DLD1 (cell line): Measurements from ENCODE around the gene SF3B6.
"Not testable (repeated sequence)": the region's sequence is repeated elsewhere in the genome, so short reads cannot be mapped to it uniquely, and the experiment has no call there.

Source experiments
- in situ Hi-C: cut with HindIII; loops from 2 replicates; pipeline ENCODE4 v1.10.0; 2017; ENCODE audit warnings: low sequenced_read_pairs

SF3B6 gene

GRCh38 chr2:24075915-24076848 is at the start of gene SF3B6:
Gene SF3B6 (minus strand): TSS chr2:24076326. CDS start chr2:24076229, 97 bp downstream.
- in situ Hi-C loops = no loop called here

- in situ Hi-C loops = no loop called here
Measured at GRCh38 chr2:24123922-24124580, 47.9 kb upstream of the SF3B6 start.

GRCh38 chr2:24123195-24123921 is 47.2 kb upstream of the SF3B6 start, which contains the start of the genes FAM228B and PFN4:
Gene FAM228B (plus strand): TSS chr2:24123469. CDS start chr2:24124362, 893 bp downstream.
Gene PFN4 (minus strand): TSS chr2:24123334. CDS start chr2:24122535, 799 bp downstream.
- in situ Hi-C loops = no loop called here

DNA sequence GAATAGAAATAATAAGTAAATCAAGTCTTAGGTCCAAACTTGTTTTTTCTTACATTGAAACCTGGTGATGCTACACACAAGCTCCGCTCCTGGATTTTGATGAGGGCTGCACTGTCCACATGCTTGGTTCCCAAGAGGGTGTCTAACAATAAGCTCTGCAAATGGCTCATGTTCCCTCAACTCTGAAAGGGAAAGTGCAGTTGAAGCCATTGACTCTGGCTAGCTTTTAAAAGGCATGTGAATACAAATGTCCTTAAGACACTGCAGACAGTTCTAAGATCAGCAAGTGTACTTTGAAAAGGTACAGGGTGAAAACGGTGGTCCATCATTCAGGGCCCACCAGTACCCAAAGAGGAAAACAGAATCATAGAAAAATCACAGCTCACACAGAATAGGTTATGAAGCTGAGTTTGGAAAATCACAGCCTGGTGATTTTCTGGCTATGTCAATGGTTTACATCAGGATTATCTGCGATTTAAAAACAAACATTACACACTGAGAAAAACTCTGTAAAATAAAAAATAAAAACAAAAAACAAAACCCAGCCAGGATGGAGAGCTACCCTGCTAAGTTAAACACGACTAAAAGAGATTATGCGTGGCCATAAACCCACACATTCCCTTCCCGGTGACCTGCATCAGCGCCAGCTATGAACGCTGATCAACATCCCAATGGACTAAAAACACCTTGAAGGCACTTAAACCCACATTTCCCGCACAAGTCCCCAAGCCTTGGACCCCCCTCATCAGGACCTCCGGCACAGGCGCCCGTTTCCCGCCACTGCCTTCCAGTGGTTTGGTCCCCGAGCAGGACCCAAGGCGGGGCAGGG is 46.5 kb upstream of the SF3B6 start:
- in situ Hi-C loops = no loop called here

- in situ Hi-C loops = no loop called here
Measured at GRCh38 chr2:24121469-24121868, 45.3 kb upstream of the SF3B6 start.

DNA sequence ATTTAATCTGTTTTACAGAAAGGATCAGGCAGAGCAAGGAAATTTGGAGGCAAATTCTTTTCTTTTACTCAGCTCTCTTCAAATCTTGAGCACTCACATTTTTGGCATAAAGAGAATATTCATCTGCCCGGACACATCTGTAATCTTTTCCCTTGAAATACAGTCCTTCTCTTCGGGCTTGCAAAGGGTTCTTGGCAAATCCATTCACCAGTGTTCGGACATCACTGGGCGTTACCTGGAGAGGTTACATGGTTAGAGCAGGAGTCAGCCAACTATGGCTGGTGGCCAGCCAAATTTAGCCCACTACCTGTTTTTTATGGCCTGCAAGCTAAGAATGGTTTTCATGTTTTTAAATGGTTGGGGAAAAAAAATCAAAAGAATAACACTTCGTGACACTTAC is 44.9 kb upstream of the SF3B6 start:
- in situ Hi-C loops = no loop called here

GRCh38 chr2:24117902-24118301 is 41.8 kb upstream of the SF3B6 start:
- in situ Hi-C loops = no loop called here

DNA sequence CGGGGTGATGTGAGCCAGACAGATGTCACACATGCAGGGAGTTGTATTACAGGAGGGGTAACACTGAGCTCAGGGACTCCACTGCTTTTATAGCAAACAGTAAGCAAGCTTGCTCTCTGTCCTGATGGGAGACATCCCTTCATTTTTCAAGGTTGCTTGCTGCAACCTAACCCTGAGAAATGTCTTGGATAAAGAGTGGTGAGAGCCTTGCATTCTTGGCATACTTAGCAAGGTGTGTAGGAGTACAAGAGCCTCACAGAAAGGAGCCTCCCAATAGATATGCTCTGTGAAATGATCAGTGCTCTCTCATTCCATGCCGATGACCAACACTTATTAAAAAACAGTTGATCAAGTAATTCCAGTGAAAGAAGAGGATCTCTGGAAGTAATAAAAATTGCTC is 38.9 kb upstream of the SF3B6 start:
- in situ Hi-C loops = no loop called here

DNA sequence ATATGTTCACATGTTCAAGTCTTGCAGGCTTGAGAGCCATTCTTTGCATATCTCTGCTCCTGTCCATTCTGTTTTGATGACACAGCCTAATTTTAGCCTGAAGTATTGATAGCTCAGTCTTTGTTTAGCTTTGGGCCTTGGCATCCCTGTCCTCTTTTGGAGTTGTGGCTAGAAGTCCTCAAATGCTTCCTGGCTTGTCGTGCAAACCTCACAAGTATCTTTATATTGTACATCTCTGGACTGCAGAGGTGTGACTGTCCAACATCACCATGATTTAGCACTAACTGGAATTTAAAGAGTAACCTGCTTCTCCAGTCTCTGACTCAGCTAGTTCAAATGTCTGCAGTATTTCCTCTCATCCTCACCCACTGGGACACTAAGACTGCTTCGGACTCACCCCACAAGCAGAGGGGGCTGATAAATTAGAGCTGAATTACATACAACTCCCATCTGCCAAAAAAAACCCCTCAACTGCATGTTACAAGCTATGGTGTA is 35.3 kb upstream of the SF3B6 start:
- in situ Hi-C loops = no loop called here

- in situ Hi-C loops = no loop called here
Measured at GRCh38 chr2:24110660-24111303, 34.7 kb upstream of the SF3B6 start.

- in situ Hi-C loops = not testable (repeated sequence)
Measured at GRCh38 chr2:24109431-24109830, 33.3 kb upstream of the SF3B6 start.

GRCh38 chr2:24107336-24107735 is 31.2 kb upstream of the SF3B6 start:
- in situ Hi-C loops = no loop called here

DNA sequence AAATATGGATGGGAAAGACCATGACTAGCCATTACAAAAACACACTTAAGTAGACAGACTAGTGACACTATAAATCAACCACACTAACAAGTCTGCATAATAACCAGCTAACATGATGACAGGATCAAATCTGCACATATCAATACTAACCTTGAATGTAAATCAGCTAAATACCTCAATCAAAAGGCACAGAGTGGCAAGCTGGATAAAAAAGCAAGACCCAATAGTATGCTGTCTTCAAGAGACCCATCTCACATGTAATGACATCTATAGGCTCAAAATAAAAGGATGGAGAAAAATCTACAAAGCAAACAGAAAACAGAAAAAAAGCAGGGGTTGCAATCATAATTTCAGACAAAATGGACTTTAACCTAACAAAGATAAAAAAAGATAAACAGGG is 30.7 kb upstream of the SF3B6 start:
- in situ Hi-C loops = no loop called here

DNA sequence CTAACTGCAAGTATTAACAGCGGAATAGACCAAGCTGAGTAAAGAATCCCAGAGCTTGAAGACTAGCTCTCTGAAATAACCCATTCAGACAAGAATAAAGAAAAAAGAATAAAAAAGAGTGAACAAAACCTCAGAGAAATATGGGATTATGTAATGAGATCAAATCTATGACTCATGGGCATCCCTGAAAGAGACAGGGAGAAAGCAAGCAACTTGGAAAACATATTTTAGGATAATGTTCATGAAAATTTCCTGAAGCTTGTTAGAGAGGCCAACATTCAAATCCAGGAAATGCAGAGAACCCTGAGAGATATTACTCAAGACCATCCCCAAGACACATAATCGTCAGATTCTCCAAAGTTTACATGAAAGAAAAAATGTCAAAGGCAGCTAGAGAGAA is 29.7 kb upstream of the SF3B6 start:
- in situ Hi-C loops = no loop called here

- in situ Hi-C loops = no loop called here
Measured at GRCh38 chr2:24104906-24105305, 28.8 kb upstream of the SF3B6 start.

DNA sequence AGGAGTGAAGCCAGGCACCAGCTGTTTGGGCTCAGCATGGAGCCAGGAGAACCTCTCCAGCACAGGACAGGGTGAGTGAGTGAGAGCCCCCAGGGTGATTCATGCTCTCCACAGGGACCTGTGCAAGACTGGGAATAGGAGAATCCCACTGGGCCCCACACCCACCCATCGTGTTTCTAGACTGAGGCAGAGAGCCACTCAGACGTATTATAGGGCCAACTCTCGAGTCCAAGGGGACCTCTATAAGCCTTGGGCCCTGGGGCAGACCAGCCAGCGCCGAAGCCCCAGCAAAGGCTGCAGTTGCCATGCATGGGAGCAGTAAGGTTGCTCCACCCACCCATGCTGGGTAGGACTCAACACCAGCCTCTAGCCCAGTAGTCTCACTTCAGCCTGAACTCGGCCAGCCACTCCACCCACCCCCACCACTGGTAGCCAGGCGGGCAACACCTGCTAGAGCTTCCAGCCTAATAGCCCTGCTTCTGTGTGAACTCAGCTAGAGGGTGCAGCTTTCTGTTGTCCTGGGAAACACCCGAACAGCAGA is 28.1 kb upstream of the SF3B6 start:
- in situ Hi-C loops = no loop called here

- in situ Hi-C loops = no loop called here
Measured at GRCh38 chr2:24102677-24103076, 26.6 kb upstream of the SF3B6 start.

DNA sequence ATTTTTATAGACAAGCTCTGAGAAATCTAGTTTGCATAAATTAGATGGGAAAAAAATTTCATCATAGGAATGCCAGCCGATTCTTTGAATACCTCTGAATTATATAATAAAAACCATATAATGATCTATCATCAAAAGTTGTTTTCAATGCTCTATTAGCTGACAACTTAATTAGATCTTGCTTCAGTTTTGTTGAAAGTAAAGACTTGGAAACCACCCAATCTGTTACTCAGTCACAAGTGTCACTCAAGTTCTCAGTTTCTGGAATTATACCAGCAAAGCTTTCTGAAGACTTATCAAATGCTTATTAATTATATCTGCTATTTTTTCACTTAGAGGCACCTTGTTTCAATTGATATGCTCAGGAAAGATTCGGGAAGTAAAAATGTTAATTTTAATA is 25.9 kb upstream of the SF3B6 start:
- in situ Hi-C loops = no loop called here

GRCh38 chr2:24100732-24101131 is 24.6 kb upstream of the SF3B6 start:
- in situ Hi-C loops = not testable (repeated sequence)
